ENCODE data around the gene THRA. TPM values are rescaled to one million over a fixed set of nuclear protein-coding genes. Genes with fewer than 3 reads are reported as not detected.

THRA gene
- total and polyA plus RNA-seq, 2 of the 8 experiments (the other 6 are each of a cell fraction or from before 2014, with no cell fraction given), result 6.4 to 10.2 TPM

DNA sequence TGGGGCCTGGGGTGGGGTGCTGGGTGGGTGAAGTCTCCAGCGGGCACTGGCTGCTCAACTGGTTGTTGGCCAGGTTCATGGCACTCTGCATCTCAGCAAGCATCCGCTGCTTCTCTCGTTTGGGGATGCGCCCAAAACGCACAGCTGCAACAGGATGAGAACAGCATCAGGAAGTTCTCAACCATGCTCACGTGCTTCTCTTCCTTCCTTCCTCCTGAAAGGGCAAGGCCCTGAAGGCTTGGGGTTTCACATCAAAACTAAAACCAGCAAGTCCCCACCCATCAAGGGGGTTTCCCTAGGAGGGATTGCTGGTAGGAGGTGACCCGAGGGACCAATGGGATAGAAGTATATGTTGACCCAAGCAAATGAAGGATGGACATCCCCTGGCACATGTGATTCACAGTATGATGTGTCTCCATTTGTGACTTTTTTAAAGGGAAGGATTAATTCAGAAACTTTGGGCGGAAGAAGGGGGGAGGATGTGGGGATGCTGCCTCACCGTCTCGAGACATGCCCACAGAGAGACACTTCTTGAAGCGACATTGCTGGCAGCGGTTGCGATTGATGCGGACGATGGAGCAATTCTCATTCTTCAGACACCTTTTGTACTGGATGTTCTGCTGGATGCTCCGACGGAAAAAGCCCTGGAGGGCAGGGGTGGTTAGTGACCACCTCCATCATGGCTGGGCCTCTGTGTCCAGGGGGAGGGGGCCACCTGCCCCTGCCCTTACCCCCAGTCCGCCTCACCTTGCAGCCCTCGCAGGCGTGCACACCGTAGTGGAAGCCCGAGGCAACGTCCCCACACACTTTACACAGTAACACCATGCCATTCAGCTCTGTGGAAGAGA is 33.4 kb downstream of the THRA start (continued):
- TF ChIP-seq HDAC6 (IDR thresholded peaks at IDR 0.05; ENCODE audit: low read depth, low read length) (no peak), EP300 (IDR thresholded peaks at IDR 0.05; ENCODE audit: borderline replicate concordance in 1 of 2, low read depth in 2 of 2, low read length in 2 of 2) (no peak), KDM4A (IDR thresholded peaks at IDR 0.05; ENCODE audit: low read depth, low read length, severe bottlenecking) (no peak)
- TF ChIP-seq, protein P1, sequence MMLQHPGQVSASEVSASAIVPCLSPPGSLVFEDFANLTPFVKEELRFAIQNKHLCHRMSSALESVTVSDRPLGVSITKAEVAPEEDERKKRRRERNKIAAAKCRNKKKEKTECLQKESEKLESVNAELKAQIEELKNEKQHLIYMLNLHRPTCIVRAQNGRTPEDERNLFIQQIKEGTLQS (IDR thresholded peaks at IDR 0.05; ENCODE audit: insufficient read depth, low read depth, low read length), result no peak

Measured in H1 (cell line).